ENCODE data around the gene HS3ST5.

HS3ST5 gene

DNA sequence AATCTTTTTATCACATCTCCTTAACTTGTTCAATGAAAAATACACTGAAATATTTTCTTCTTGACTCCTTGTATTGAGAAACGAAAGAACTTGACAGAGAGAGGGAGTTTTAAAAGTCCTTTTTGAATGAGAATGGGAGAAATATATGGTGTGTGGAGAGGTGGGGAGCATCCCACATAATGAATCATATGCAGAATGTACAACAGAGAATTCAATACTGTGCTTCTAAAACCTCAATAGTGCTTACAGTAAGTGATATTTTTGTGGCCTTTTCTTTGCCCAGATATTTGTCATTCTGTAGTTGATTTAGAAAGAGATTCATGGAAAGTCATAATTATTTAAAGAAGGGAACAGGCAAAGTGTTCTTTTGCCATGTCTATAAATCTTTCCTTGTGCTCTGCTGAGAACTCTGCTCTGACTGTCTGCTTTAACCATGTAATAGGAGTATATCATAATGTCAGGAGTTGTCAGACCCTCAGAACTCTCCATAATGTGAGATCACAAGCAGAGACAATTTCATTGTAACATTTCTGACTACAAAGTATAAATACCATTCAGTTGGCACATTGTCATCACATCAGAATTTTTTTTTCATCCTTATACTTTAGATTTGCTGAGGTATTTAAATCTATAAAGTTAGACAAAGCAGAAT is 32.8 kb upstream of the HS3ST5 start:
- H3K4me3 ChIP-seq (ENCODE audit: low read depth, low read length), result no peak overlapping the region
- DNase-seq (ENCODE audit: low read depth), result no peak
- TF ChIP-seq, protein P1, sequence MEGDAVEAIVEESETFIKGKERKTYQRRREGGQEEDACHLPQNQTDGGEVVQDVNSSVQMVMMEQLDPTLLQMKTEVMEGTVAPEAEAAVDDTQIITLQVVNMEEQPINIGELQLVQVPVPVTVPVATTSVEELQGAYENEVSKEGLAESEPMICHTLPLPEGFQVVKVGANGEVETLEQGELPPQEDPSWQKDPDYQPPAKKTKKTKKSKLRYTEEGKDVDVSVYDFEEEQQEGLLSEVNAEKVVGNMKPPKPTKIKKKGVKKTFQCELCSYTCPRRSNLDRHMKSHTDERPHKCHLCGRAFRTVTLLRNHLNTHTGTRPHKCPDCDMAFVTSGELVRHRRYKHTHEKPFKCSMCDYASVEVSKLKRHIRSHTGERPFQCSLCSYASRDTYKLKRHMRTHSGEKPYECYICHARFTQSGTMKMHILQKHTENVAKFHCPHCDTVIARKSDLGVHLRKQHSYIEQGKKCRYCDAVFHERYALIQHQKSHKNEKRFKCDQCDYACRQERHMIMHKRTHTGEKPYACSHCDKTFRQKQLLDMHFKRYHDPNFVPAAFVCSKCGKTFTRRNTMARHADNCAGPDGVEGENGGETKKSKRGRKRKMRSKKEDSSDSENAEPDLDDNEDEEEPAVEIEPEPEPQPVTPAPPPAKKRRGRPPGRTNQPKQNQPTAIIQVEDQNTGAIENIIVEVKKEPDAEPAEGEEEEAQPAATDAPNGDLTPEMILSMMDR (IDR thresholded peaks at IDR 0.05; ENCODE audit: insufficient read depth, low read depth, low read length, missing control alignments), result no peak

DNA sequence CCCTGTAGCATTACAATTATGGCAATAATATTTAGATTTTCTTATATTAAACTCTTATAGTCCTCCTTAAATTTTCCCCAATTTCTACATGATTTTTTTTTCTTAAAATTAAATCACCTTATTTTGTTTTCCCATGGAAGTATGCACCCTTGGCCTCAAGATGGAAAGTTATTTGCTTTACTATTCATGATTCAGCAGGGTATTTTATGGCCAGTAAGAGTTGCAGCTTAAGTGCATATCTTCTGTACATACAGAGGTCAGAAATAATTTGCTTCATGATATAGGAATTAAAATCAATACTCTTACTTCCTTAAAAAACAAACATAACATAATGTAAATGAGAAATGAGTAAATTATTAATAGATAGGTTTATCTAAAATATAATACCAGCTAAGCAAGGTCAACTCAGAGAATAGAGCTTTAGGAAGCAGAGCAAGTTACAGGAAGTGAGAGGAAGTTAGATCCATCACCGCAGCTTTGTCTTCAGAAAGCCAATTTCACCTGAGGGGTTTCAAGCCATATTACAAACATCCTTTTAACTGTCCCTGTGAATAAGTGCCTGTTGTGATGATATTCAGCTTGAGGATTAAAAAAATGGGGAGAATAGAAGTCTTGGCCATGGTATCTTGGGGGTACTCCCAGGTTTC is 24.6 kb upstream of the HS3ST5 start:
- H3K4me3 ChIP-seq (ENCODE audit: low read depth, low read length), result no peak overlapping the region
- DNase-seq (ENCODE audit: low read depth), result no peak
- TF ChIP-seq, protein P1 (IDR thresholded peaks at IDR 0.05; ENCODE audit: insufficient read depth, low read depth, low read length, missing control alignments), result no peak

DNA sequence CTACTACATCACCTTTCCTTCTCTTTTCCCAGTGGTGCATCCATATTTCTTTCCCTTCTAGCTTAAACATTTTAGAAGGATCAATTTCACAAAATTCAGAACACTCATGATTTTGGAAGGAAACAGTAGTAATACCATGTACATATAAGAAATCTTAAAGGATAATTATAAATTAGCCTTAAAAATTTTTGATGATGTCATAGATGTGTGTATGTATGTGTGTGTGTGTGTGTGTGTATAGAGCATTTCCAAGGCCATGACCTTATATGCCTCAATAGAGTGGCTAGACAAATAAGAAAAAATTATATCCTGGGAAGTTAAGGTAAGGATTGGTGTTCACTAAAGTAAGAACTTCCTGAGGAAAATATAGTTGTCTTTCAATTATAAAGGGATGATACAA is 24.1 kb upstream of the HS3ST5 start:
- DNase-seq (ENCODE audit: low read depth), result no peak
- no peak overlapping the region for H3K4me3 ChIP-seq (ENCODE audit: low read depth, low read length)
- TF ChIP-seq, protein P1 (IDR thresholded peaks at IDR 0.05; ENCODE audit: insufficient read depth, low read depth, low read length, missing control alignments), result no peak

DNA sequence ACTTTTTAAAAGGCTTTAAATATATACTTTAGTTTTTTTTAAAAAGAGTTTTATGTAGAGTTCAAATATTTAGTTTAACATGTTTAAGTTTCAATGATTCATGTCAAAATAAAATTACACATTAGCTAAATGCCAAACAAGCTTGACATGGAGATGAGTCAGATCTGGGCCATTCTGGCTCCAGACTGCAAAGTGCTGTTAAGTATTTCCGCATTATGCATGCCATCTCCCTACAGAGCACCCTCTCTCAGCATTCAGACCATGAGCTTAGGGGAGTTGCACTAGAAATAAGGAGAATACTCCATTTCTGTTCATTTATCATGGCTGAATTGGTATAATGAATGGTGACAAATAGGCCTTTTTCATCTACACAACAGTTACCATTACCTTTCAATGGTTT is 21.5 kb upstream of the HS3ST5 start:
- TF ChIP-seq, protein P1 (IDR thresholded peaks at IDR 0.05; ENCODE audit: insufficient read depth, low read depth, low read length, missing control alignments), result no peak
- no peak overlapping the region for H3K4me3 ChIP-seq (ENCODE audit: low read depth, low read length)
- no peak for DNase-seq (ENCODE audit: low read depth)

DNA sequence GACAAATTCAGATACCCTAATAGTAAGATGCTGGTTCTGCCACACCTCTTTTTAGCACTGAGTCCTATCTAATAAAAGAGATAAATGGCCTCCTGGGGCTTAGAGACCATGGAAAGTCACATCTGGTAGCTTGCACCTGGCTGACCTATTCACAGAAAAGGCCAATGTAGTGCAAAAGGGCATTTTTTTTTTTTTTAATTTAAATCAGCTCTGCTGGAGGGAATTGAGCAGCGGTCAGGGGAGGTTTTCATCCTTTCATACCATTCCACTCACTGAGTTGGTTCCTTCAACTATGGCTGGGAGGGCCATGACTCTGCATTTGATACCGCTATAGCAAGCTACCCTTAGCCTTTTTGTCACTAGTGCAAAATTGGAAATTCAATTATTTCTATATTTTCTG is 20.1 kb upstream of the HS3ST5 start:
- TF ChIP-seq, protein P1 (IDR thresholded peaks at IDR 0.05; ENCODE audit: insufficient read depth, low read depth, low read length, missing control alignments), result no peak
- H3K4me3 ChIP-seq (ENCODE audit: low read depth, low read length), result no peak overlapping the region
- DNase-seq (ENCODE audit: low read depth), result no peak

DNA sequence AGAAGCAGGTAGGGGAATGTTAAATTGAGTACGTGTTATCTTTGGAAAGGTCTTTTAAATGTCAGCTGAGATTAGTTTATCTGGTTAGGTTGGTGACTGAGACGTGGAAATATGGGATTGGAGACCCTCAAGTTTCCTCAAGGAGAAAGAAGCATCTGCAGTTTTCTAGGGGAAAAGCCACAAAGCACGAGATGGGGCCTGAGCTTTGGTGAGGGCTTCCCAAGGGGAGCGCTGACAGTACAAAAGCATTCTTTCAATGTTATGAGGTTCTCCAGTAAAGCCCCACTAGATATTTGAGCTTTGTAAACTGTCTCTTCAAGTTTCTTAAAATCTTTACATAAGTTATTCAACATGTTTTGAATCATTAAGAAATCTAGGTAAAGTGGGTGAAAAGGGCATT is 19.6 kb upstream of the HS3ST5 start:
- no peak overlapping the region for H3K4me3 ChIP-seq (ENCODE audit: low read depth, low read length)
- TF ChIP-seq, protein P1 (IDR thresholded peaks at IDR 0.05; ENCODE audit: insufficient read depth, low read depth, low read length, missing control alignments), result no peak
- no peak for DNase-seq (ENCODE audit: low read depth)

DNA sequence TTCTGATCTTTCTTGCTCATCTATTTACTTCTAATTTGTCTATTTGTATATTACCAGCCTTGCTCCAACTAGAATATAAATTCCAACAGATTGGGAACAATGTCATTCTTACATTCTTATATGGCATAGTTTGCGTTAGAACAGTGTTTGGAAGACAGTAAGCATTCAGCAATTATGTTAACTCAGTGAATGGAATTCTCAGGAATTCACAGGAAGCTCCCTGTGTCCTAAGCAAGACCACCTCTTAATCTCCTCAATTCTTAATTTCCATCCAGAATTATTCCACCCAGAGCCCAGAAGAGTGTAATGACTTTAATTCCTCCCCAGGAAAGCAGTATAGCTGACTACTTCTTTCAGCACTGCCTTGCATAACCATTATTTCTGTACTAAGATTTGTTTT is 18.2 kb upstream of the HS3ST5 start:
- no peak overlapping the region for H3K4me3 ChIP-seq (ENCODE audit: low read depth, low read length)
- TF ChIP-seq, protein P1 (IDR thresholded peaks at IDR 0.05; ENCODE audit: insufficient read depth, low read depth, low read length, missing control alignments), result no peak
- no peak for DNase-seq (ENCODE audit: low read depth)

Measured in GM12865 (cell line).